Urinary bladder (tissue), 4 donors: ENCODE data around the gene SHISA5. TPM values are rescaled to one million over a fixed set of nuclear protein-coding genes. Genes with fewer than 3 reads are reported as not detected.
"Not testable (repeated sequence)": the region's sequence is repeated elsewhere in the genome, so short reads cannot be mapped to it uniquely, and the experiment has no call there.

Source experiments
- DNase-seq: peaks from one replicate; pipeline ENCODE4 v3.0.0-alpha.2; 2015; ENCODE audit errors: extremely low spot score
- H3K27ac ChIP-seq: one replicate; pipeline ENCODE4 v1.5.1; 2013; ENCODE audit warnings: low read depth, mild to moderate bottlenecking, moderate library complexity
- H3K36me3 ChIP-seq: one replicate; pipeline ENCODE4 v1.6.1; 2013; ENCODE audit warnings: mild to moderate bottlenecking, moderate library complexity; ENCODE audit not compliant: insufficient read depth
- H3K4me1 ChIP-seq: one replicate; pipeline ENCODE4 v1.6.1; 2013; ENCODE audit warnings: mild to moderate bottlenecking, moderate library complexity; ENCODE audit not compliant: insufficient read depth
- H3K4me3 ChIP-seq: one replicate; pipeline ENCODE4 v1.5.1; 2013; ENCODE audit warnings: low read depth, low read length
- WGBS: extraction: QIAGEN DNeasy Blood & Tissue Kit; methylation state at CpG from one replicate; pipeline ENCODE4 v1.1.7; 2013; 5-methylcytosine and 5-hydroxymethylcytosine counted together
- polyA plus RNA-seq: library from polyadenylated mRNA; stranded (reverse); fragments of 200-250 nt; gene quantifications from one replicate; pipeline ENCODE4 v1.2.3, GENCODE V29; 2013
- total RNA-seq: library from RNA; depleted of rRNA; stranded (reverse); fragments of >200 nt; gene quantifications from one replicate; pipeline ENCODE4 v1.2.3, GENCODE V29; 2014
- donor health status: healthy with polysubstance abuse.
- donor health status: healthy.

The SHISA5 gene
- total RNA-seq, result 62.5 TPM
- 209 TPM for polyA plus RNA-seq

GRCh38 chr3:48504051-48504946, at the start of gene SHISA5:
SHISA5 (minus strand) TSS chr3:48504174; CDS start chr3:48504094, 80 bp downstream.
- peak within 1 kb of the TSS; percentile 97 for H3K27ac ChIP-seq
- H3K4me3 ChIP-seq, result peak within 1 kb of the TSS; percentile 64
- DNase-seq, result no peak
- no peaks in the 10 kb centered on the region for H3K4me1 ChIP-seq
- WGBS, result 1% methylated on average over 66 of the region's 66 CpGs
- H3K36me3 ChIP-seq, result no peaks in the 10 kb centered on the region

- no peak for DNase-seq
- no peak overlapping the region for H3K27ac ChIP-seq
- H3K36me3 ChIP-seq, result no peaks in the 10 kb centered on the region
- no peaks in the 10 kb centered on the region for H3K4me1 ChIP-seq
- H3K4me3 ChIP-seq, result no peak overlapping the region
- 92% methylated on average over 5 of the region's 5 CpGs for WGBS
Observed at GRCh38 chr3:48553361-48553760, 49.4 kb upstream of the SHISA5 start.

GRCh38 chr3:48552111-48552951, 48.4 kb upstream of the SHISA5 start:
- WGBS, result 83% methylated on average over 14 of the region's 14 CpGs
- H3K36me3 ChIP-seq, result no peaks in the 10 kb centered on the region

GRCh38 chr3:48551651-48552050, 47.7 kb upstream of the SHISA5 start:
- DNase-seq, H3K4me3 ChIP-seq, H3K4me1 ChIP-seq, H3K36me3 ChIP-seq, H3K27ac ChIP-seq: not testable (repeated sequence)
- 93% methylated on average over 7 of the region's 7 CpGs for WGBS

More at GRCh38 chr3:48552111-48552951, 48.4 kb upstream of the SHISA5 start:
- H3K4me3 ChIP-seq, result no peak overlapping the region
- H3K27ac ChIP-seq, result no peak overlapping the region
- no peak for DNase-seq
- H3K4me1 ChIP-seq, result no peaks in the 10 kb centered on the region

GRCh38 chr3:48548729-48549705, 45.0 kb upstream of the SHISA5 start:
- Histone ChIP-seq H3K36me3 (no peaks in the 10 kb centered on the region), H3K27ac (no peak overlapping the region), H3K4me3 (no peak overlapping the region), H3K4me1 (no peaks in the 10 kb centered on the region)
- 65% methylated on average over 10 of the region's 10 CpGs for WGBS
- peak; percentile 20 for DNase-seq

- no peak overlapping the region for H3K27ac ChIP-seq
- no peak for DNase-seq
- 77% methylated on average over 5 of the region's 5 CpGs for WGBS
- no peaks in the 10 kb centered on the region for H3K4me1 ChIP-seq
- no peaks in the 10 kb centered on the region for H3K36me3 ChIP-seq
- no peak overlapping the region for H3K4me3 ChIP-seq
Observed at GRCh38 chr3:48548126-48548525, 44.2 kb upstream of the SHISA5 start.

- no peak overlapping the region for H3K27ac ChIP-seq
- no peaks in the 10 kb centered on the region for H3K36me3 ChIP-seq
- no peak for DNase-seq
- no peak overlapping the region for H3K4me3 ChIP-seq
- no peaks in the 10 kb centered on the region for H3K4me1 ChIP-seq
- WGBS, result 73% methylated on average over 4 of the region's 4 CpGs
Observed at GRCh38 chr3:48546203-48546829, 42.3 kb upstream of the SHISA5 start.

GRCh38 chr3:48544141-48544540, 40.2 kb upstream of the SHISA5 start:
- DNase-seq, result no peak
- H3K27ac ChIP-seq, result no peak overlapping the region
- H3K36me3 ChIP-seq, result no peaks in the 10 kb centered on the region
- no peak overlapping the region for H3K4me3 ChIP-seq
- no peaks in the 10 kb centered on the region for H3K4me1 ChIP-seq
- WGBS, result 91% methylated on average over 5 of the region's 5 CpGs

GRCh38 chr3:48543271-48543866, 39.4 kb upstream of the SHISA5 start:
- no peak overlapping the region for H3K4me3 ChIP-seq
- 78% methylated on average over 9 of the region's 9 CpGs for WGBS
- H3K36me3 ChIP-seq, result no peaks in the 10 kb centered on the region
- H3K4me1 ChIP-seq, result no peaks in the 10 kb centered on the region
- no peak overlapping the region for H3K27ac ChIP-seq
- DNase-seq, result no peak

- DNase-seq, result no peak
- 94% methylated on average over 12 of the region's 12 CpGs for WGBS
- H3K4me1 ChIP-seq, result no peaks in the 10 kb centered on the region
- no peak overlapping the region for H3K4me3 ChIP-seq
- H3K27ac ChIP-seq, result no peak overlapping the region
- no peaks in the 10 kb centered on the region for H3K36me3 ChIP-seq
Observed at GRCh38 chr3:48538451-48538850, 34.5 kb upstream of the SHISA5 start.

- no peaks in the 10 kb centered on the region for H3K4me1 ChIP-seq
- 86% methylated on average over 5 of the region's 5 CpGs for WGBS
- no peak overlapping the region for H3K4me3 ChIP-seq
- no peak for DNase-seq
- H3K36me3 ChIP-seq, result no peaks in the 10 kb centered on the region
- no peak overlapping the region for H3K27ac ChIP-seq
Observed at GRCh38 chr3:48536785-48537184, 32.8 kb upstream of the SHISA5 start.

GRCh38 chr3:48536116-48536515, 32.1 kb upstream of the SHISA5 start:
- H3K36me3 ChIP-seq, result no peaks in the 10 kb centered on the region
- 92% methylated on average over 19 of the region's 19 CpGs for WGBS
- H3K27ac ChIP-seq, result no peak overlapping the region
- no peak overlapping the region for H3K4me3 ChIP-seq
- no peak for DNase-seq
- H3K4me1 ChIP-seq, result no peaks in the 10 kb centered on the region
